ENCODE results near the gene OGT.

Gene OGT

DNA sequence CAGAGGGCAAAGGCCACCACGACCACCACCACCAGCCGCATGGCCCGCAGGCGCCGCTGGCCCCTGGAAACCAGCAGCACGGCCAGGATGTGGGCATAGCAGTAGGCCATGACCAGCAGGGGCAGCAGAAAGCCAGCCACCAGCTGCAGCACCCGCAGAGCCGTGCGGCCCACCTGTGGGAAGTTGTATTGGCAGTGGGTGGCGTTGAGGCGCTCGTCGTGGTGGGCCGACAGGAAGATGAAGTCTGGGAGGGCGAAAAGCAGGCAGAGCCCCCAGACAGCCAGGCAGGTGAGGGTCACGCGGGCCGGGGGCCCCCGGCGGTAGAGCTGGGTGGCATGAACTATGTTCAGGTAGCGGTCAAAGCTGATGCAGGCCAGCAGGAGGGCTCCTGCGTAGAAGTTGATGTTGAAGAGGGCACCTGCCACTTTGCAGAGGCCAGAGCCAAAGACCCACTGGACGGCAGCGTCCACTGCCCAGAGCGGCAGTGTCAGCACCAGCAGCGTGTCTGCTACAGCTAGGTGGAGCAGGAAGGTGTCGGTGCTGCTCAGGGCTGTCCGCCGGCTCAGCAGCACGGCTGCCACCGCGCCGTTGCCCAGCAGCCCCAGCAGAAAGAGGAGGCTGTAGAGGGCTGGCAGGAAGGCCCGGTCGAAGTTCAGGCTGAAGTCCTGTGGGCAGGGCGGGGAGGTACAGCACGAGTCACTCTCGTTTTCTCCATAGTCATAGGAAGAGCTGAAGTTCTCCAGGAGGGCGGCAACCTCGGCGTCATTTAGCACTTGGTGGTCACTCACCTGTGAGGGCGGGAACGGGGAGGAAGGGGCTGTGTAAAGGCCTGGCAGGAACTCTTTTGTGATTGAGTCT, 84.0 kb downstream of the OGT start:
- peaks cover 33% of the 10 kb centered on the region for H3K36me3 ChIP-seq (ENCODE audit: control insufficient read depth, insufficient read depth, low read length, severe bottlenecking)
- H3K27me3 ChIP-seq (replicated peaks; ENCODE audit: control insufficient read depth, insufficient read depth, low read length), result peaks cover 2% of the 10 kb centered on the region
- H3K9ac ChIP-seq (ENCODE audit: low read length), result no peak overlapping the region
- no peak for DNase-seq (ENCODE audit: low read depth)
- H3K4me1 ChIP-seq (ENCODE audit: control insufficient read depth, insufficient read depth, low read length), result peaks cover 6% of the 10 kb centered on the region
- peaks cover 18% of the 10 kb centered on the region for H3K9me3 ChIP-seq (ENCODE audit: control insufficient read depth, low read length)
- H3K4me3 ChIP-seq (ENCODE audit: low read length), result no peak overlapping the region

DNA sequence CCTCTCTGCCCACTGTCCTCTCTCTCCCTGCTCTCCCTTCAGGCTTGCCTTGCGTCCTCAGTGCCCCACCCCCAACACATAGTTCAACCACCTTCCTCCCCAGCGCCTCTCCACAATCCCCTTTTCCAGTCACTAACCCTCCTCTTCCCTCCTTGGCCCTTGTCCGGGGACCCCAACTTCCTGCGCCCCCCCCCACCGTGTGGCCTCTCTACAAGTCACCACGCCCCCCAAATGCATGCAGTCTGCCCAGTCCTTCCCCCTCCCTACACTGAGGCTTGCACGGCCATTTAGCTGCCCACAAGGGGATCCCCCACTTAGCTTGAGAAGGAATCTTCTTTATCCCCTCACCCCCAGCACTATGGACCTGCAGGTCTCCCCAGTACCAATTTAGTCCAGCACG, 84.8 kb downstream of the OGT start:
- no peak for DNase-seq (ENCODE audit: low read depth)
- peaks cover 13% of the 10 kb centered on the region for H3K4me1 ChIP-seq (ENCODE audit: control insufficient read depth, insufficient read depth, low read length)
- no peak overlapping the region for H3K9ac ChIP-seq (ENCODE audit: low read length)
- H3K9me3 ChIP-seq (ENCODE audit: control insufficient read depth, low read length), result peaks cover 16% of the 10 kb centered on the region
- peaks cover under 1% of the 10 kb centered on the region for H3K27me3 ChIP-seq (replicated peaks; ENCODE audit: control insufficient read depth, insufficient read depth, low read length)
- H3K4me3 ChIP-seq (ENCODE audit: low read length), result no peak overlapping the region
- H3K36me3 ChIP-seq (ENCODE audit: control insufficient read depth, insufficient read depth, low read length, severe bottlenecking), result peaks cover 27% of the 10 kb centered on the region

GRCh38 chrX:71618303-71618721, 85.4 kb downstream of the OGT start, which contains the start of gene CXCR3:
Gene CXCR3, minus strand, starts transcription at chrX:71618511. Its CDS starts 62 bp downstream, at chrX:71618449.
- Histone ChIP-seq H3K4me1 (ENCODE audit: control insufficient read depth, insufficient read depth, low read length) (peaks cover 18% of the 10 kb centered on the region), H3K9me3 (ENCODE audit: control insufficient read depth, low read length) (peaks cover 13% of the 10 kb centered on the region), H3K36me3 (ENCODE audit: control insufficient read depth, insufficient read depth, low read length, severe bottlenecking) (peaks cover 21% of the 10 kb centered on the region), H3K27me3 (replicated peaks; ENCODE audit: control insufficient read depth, insufficient read depth, low read length) (no peaks in the 10 kb centered on the region), H3K4me3 (ENCODE audit: low read length) (no peak within 1 kb of the TSS), H3K9ac (ENCODE audit: low read length) (no peak within 1 kb of the TSS)
- DNase-seq (ENCODE audit: low read depth), result no peak

DNA sequence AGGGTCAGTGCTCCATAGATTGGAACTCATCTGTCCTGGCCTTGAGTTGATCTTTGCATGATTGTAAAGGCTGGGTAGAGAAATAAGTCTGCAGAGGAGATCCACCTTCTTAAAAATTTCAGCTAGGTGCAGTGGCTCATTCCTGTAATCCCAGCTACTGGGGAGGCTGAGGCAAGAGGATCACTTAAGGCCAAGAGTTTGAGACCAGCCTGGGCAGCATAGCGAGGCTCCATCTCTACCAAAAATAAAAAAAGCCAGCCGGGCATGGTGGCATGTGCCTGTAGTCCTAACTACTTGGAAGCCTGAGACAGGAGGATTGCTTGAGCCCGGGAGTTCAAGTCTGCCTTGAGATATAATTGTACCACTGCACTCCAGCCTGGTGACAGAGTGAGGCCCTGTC, 85.9 kb downstream of the OGT start:
- no peak overlapping the region for H3K4me3 ChIP-seq (ENCODE audit: low read length)
- peaks cover 20% of the 10 kb centered on the region for H3K4me1 ChIP-seq (ENCODE audit: control insufficient read depth, insufficient read depth, low read length)
- no peak for DNase-seq (ENCODE audit: low read depth)
- H3K9me3 ChIP-seq (ENCODE audit: control insufficient read depth, low read length), result peaks cover 9% of the 10 kb centered on the region
- no peaks in the 10 kb centered on the region for H3K27me3 ChIP-seq (replicated peaks; ENCODE audit: control insufficient read depth, insufficient read depth, low read length)
- peaks cover 16% of the 10 kb centered on the region for H3K36me3 ChIP-seq (ENCODE audit: control insufficient read depth, insufficient read depth, low read length, severe bottlenecking)
- H3K9ac ChIP-seq (ENCODE audit: low read length), result no peak overlapping the region

- Histone ChIP-seq H3K9me3 (ENCODE audit: control insufficient read depth, low read length) (peaks cover 8% of the 10 kb centered on the region), H3K9ac (ENCODE audit: low read length) (no peak overlapping the region), H3K36me3 (ENCODE audit: control insufficient read depth, insufficient read depth, low read length, severe bottlenecking) (peaks cover 12% of the 10 kb centered on the region), H3K4me1 (ENCODE audit: control insufficient read depth, insufficient read depth, low read length) (peaks cover 21% of the 10 kb centered on the region), H3K27me3 (replicated peaks; ENCODE audit: control insufficient read depth, insufficient read depth, low read length) (no peaks in the 10 kb centered on the region), H3K4me3 (ENCODE audit: low read length) (no peak overlapping the region)
- DNase-seq (ENCODE audit: low read depth), result no peak
Observed at GRCh38 chrX:71619193-71619592, 86.3 kb downstream of the OGT start.

- peaks cover 21% of the 10 kb centered on the region for H3K4me1 ChIP-seq (ENCODE audit: control insufficient read depth, insufficient read depth, low read length)
- H3K9ac ChIP-seq (ENCODE audit: low read length), result no peak overlapping the region
- peaks cover 4% of the 10 kb centered on the region for H3K36me3 ChIP-seq (ENCODE audit: control insufficient read depth, insufficient read depth, low read length, severe bottlenecking)
- H3K4me3 ChIP-seq (ENCODE audit: low read length), result no peak overlapping the region
- DNase-seq (ENCODE audit: low read depth), result no peak
- peaks cover 8% of the 10 kb centered on the region for H3K9me3 ChIP-seq (ENCODE audit: control insufficient read depth, low read length)
- H3K27me3 ChIP-seq (replicated peaks; ENCODE audit: control insufficient read depth, insufficient read depth, low read length), result no peaks in the 10 kb centered on the region
Observed at GRCh38 chrX:71619986-71620385, 87.1 kb downstream of the OGT start.

DNA sequence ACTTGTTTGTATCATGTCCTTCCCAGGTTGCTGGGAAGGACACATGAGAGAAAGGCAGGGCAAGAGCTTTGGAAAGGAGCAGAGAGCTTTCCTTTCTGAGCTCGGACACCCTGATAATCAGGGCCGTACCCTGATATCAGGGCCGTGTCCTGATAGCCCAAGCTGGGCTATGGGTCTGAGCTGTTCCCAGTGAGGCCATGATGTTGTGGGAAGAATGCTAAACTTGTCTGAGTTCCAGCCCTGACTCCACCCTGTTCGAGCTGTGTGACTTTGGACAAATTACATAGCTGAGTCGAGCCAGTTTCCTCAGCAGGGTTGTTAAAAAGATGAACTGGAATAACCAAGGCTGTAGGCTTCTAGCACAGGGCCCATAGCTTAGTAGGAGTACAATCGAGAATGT, 88.7 kb downstream of the OGT start:
- H3K9me3 ChIP-seq (ENCODE audit: control insufficient read depth, low read length), result peaks cover 8% of the 10 kb centered on the region

DNA sequence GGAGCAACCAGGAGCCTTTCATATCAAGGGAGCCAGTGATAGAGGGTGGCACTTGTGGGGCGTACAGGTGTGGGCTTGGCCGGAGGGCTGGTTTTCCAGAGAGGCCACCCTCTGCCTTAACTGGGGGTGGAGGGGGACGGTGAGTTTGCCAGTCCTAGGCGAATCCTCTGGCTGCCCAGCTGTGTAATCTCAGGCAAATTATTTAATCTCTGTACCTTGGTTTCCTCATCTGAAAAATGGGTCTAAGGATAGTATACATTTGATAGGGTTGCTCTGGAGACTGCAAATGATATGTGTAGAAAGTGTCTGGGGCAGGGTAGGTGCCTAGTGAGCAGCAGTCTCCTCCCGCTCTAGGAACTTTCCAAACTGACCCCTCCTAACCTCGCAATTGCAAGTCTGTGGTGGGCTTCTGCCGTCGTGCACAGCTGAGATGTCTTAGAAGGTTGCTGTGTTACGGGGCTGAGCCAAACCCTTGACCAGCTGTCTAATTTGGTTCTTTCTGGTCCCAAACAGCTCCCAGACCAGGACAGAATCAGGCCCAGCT, 89.2 kb downstream of the OGT start:
- no peak overlapping the region for H3K4me3 ChIP-seq (ENCODE audit: low read length)
- peak overlapping the region; percentile 5 for H3K9ac ChIP-seq (ENCODE audit: low read length)
- H3K27me3 ChIP-seq (replicated peaks; ENCODE audit: control insufficient read depth, insufficient read depth, low read length), result no peaks in the 10 kb centered on the region
- H3K9me3 ChIP-seq (ENCODE audit: control insufficient read depth, low read length), result peaks cover 8% of the 10 kb centered on the region
- no peaks in the 10 kb centered on the region for H3K36me3 ChIP-seq (ENCODE audit: control insufficient read depth, insufficient read depth, low read length, severe bottlenecking)
- DNase-seq (ENCODE audit: low read depth), result no peak
- peaks cover 21% of the 10 kb centered on the region for H3K4me1 ChIP-seq (ENCODE audit: control insufficient read depth, insufficient read depth, low read length)

More for the DNA sequence above, 88.7 kb downstream of the OGT start:
- DNase-seq (ENCODE audit: low read depth), result peak; percentile 22
- Histone ChIP-seq H3K4me1 (ENCODE audit: control insufficient read depth, insufficient read depth, low read length) (peaks cover 21% of the 10 kb centered on the region), H3K27me3 (replicated peaks; ENCODE audit: control insufficient read depth, insufficient read depth, low read length) (no peaks in the 10 kb centered on the region), H3K4me3 (ENCODE audit: low read length) (no peak overlapping the region), H3K36me3 (ENCODE audit: control insufficient read depth, insufficient read depth, low read length, severe bottlenecking) (no peaks in the 10 kb centered on the region), H3K9ac (ENCODE audit: low read length) (peak overlapping the region; percentile 2)

GRCh38 chrX:71622576-71623450, 89.9 kb downstream of the OGT start:
- Histone ChIP-seq H3K9me3 (ENCODE audit: control insufficient read depth, low read length) (peaks cover 8% of the 10 kb centered on the region), H3K4me3 (ENCODE audit: low read length) (no peak overlapping the region), H3K4me1 (ENCODE audit: control insufficient read depth, insufficient read depth, low read length) (peaks cover 21% of the 10 kb centered on the region), H3K9ac (ENCODE audit: low read length) (peak overlapping the region; percentile 79), H3K36me3 (ENCODE audit: control insufficient read depth, insufficient read depth, low read length, severe bottlenecking) (no peaks in the 10 kb centered on the region), H3K27me3 (replicated peaks; ENCODE audit: control insufficient read depth, insufficient read depth, low read length) (no peaks in the 10 kb centered on the region)
- peak; percentile 12 for DNase-seq (ENCODE audit: low read depth)

GRCh38 chrX:71623714-71624113, 90.8 kb downstream of the OGT start:
- H3K9ac ChIP-seq (ENCODE audit: low read length), result no peak overlapping the region
- H3K4me1 ChIP-seq (ENCODE audit: control insufficient read depth, insufficient read depth, low read length), result peaks cover 21% of the 10 kb centered on the region
- no peak for DNase-seq (ENCODE audit: low read depth)

GRCh38 chrX:71625471-71625870, 92.6 kb downstream of the OGT start:
- Histone ChIP-seq H3K36me3 (ENCODE audit: control insufficient read depth, insufficient read depth, low read length, severe bottlenecking) (no peaks in the 10 kb centered on the region), H3K27me3 (replicated peaks; ENCODE audit: control insufficient read depth, insufficient read depth, low read length) (no peaks in the 10 kb centered on the region), H3K9me3 (ENCODE audit: control insufficient read depth, low read length) (no peaks in the 10 kb centered on the region), H3K4me1 (ENCODE audit: control insufficient read depth, insufficient read depth, low read length) (peaks cover 21% of the 10 kb centered on the region), H3K9ac (ENCODE audit: low read length) (no peak overlapping the region), H3K4me3 (ENCODE audit: low read length) (no peak overlapping the region)
- DNase-seq (ENCODE audit: low read depth), result no peak

More at GRCh38 chrX:71623714-71624113, 90.8 kb downstream of the OGT start:
- H3K27me3 ChIP-seq (replicated peaks; ENCODE audit: control insufficient read depth, insufficient read depth, low read length), result no peaks in the 10 kb centered on the region
- H3K4me3 ChIP-seq (ENCODE audit: low read length), result no peak overlapping the region
- no peaks in the 10 kb centered on the region for H3K36me3 ChIP-seq (ENCODE audit: control insufficient read depth, insufficient read depth, low read length, severe bottlenecking)
- H3K9me3 ChIP-seq (ENCODE audit: control insufficient read depth, low read length), result peaks cover 8% of the 10 kb centered on the region

Measured in adipocyte (in vitro differentiated cells).